ENCODE data around the gene KCNJ12. TPM values are rescaled to one million over a fixed set of nuclear protein-coding genes. Genes with fewer than 3 reads are reported as not detected.

Gene KCNJ12
- total and polyA plus RNA-seq, 2 of the 4 experiments (the other 2 are of a cell fraction), result under 0.01 to 0.10 TPM

DNA sequence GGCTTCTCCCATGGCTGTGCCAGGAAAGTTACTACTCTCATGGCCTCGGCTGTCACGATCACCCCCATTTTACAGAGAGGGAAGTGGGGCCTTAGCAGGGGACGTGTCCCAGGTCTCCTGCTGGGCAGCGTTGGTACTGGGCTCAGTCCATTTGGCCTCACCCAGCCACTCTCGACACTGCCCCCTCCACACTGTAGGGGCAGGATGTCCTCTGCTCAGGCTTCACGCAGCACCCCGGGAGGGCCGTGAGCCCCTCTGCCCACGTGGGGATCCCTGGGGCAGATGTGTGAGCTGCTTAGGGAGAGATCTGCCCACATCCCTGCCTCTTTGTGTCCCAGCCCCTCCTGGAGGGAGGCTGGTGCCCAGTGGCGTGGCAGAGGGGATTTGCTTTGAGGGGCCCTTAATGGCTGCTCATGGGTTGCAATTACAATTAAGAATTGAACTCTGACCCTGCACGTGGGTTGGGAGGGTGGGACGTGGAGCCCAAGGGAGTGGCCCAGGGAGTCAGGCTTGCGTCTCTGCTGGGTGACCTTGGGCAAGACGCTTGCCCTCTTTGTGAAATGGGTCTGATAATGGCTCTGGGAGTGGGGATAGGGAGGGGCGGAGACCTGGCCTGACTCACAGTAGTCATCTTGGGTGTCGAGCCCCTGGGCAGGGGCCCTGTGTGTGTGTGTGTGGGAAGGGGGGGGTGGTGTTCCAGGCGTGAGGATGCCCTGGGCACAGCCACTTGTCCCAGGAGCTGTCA lies 2.3 kb upstream of the KCNJ12 start:
- in situ Hi-C loops (cut with MboI; ENCODE audit: low sequenced_read_pairs) (no loop called here), dilution Hi-C loops (cut with HindIII; ENCODE audit: low sequenced_read_pairs, unreplicated experiment) (no loop called here), intact Hi-C loops (cut with micrococcal nuclease) (no loop called here)
- BruUV-seq (replicated peaks), result no TSS peak
- no peak overlapping the region for H3K14ac ChIP-seq (replicated peaks; ENCODE audit: low read depth, low read length)
- POLR2A ChIA-PET (ENCODE audit: unreplicated experiment), result no interaction called here
- H4K5ac ChIP-seq (ENCODE audit: low read depth, low read length), result no peak overlapping the region
- no peak overlapping the region for H3K4me2 ChIP-seq (ENCODE audit: low read depth, low read length)
- H3K79me1 ChIP-seq (ENCODE audit: low read depth in 1 of 2, low read length in 2 of 2), result no peaks in the 10 kb centered on the region
- ATAC-seq (ENCODE audit: low read depth) (no peak), DNase-seq (no peak)
- H3K9ac ChIP-seq (ENCODE audit: low read depth, low read length), result no peak overlapping the region
- H2BK15ac ChIP-seq (ENCODE audit: low read depth, low read length), result no peak overlapping the region
- H3K56ac ChIP-seq (ENCODE audit: extremely low read depth, insufficient read depth, low read length), result no peak overlapping the region
- 53% methylated on average over 5 of the region's 17 CpGs; no CpG with 5 or more reads in 1 of the 2 experiments for whole genome bisulfite sequencing, 2 experiments (ENCODE audit: extremely low coverage in 2 of 2, insufficient read length in 1 of 2)
- no peaks in the 10 kb centered on the region for H3K9me3 ChIP-seq (ENCODE audit: control insufficient read depth, insufficient read depth, low read length)
- no peak for TF ChIP-seq MAZ (IDR thresholded peaks at IDR 0.05; ENCODE audit: borderline replicate concordance, low read depth, low read length)
- TF ChIP-seq CHD1 (IDR thresholded peaks at IDR 0.05; ENCODE audit: low read depth, low read length), result no peak
- no peak for TF ChIP-seq POLR2A (IDR thresholded peaks at IDR 0.05; ENCODE audit: low read depth, low read length)
- TF ChIP-seq NFE2L2 (IDR thresholded peaks at IDR 0.05; ENCODE audit: low read depth, low read length), result no peak
- no peak for TF ChIP-seq RFX5 (IDR thresholded peaks at IDR 0.05; ENCODE audit: low read depth, low read length)
- TF ChIP-seq MXI1 (IDR thresholded peaks at IDR 0.05; ENCODE audit: borderline replicate concordance, low read depth, low read length), result no peak
- TF ChIP-seq, protein P1, sequence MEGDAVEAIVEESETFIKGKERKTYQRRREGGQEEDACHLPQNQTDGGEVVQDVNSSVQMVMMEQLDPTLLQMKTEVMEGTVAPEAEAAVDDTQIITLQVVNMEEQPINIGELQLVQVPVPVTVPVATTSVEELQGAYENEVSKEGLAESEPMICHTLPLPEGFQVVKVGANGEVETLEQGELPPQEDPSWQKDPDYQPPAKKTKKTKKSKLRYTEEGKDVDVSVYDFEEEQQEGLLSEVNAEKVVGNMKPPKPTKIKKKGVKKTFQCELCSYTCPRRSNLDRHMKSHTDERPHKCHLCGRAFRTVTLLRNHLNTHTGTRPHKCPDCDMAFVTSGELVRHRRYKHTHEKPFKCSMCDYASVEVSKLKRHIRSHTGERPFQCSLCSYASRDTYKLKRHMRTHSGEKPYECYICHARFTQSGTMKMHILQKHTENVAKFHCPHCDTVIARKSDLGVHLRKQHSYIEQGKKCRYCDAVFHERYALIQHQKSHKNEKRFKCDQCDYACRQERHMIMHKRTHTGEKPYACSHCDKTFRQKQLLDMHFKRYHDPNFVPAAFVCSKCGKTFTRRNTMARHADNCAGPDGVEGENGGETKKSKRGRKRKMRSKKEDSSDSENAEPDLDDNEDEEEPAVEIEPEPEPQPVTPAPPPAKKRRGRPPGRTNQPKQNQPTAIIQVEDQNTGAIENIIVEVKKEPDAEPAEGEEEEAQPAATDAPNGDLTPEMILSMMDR (conservative IDR thresholded peaks at IDR 0.05; ENCODE audit: low read depth, low read length), result no peak
- no peak for TF ChIP-seq FOS (IDR thresholded peaks at IDR 0.05; ENCODE audit: low read depth, low read length)
- no peak for TF ChIP-seq CEBPB (IDR thresholded peaks at IDR 0.05; ENCODE audit: low read depth, low read length)
- no peak for TF ChIP-seq BHLHE40 (IDR thresholded peaks at IDR 0.05; ENCODE audit: low read depth, low read length)
- TF ChIP-seq RCOR1 (IDR thresholded peaks at IDR 0.05; ENCODE audit: insufficient replicate concordance, low read length), result no peak
- TF ChIP-seq, protein P2, sequence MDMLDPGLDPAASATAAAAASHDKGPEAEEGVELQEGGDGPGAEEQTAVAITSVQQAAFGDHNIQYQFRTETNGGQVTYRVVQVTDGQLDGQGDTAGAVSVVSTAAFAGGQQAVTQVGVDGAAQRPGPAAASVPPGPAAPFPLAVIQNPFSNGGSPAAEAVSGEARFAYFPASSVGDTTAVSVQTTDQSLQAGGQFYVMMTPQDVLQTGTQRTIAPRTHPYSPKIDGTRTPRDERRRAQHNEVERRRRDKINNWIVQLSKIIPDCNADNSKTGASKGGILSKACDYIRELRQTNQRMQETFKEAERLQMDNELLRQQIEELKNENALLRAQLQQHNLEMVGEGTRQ (IDR thresholded peaks at IDR 0.05; ENCODE audit: low read depth, low read length), result no peak
- TF ChIP-seq RAD21 (IDR thresholded peaks at IDR 0.05; ENCODE audit: low read length), result no peak
- no peak for TF ChIP-seq MAFK (IDR thresholded peaks at IDR 0.05; ENCODE audit: low read depth, low read length)
- TF ChIP-seq, protein P3, sequence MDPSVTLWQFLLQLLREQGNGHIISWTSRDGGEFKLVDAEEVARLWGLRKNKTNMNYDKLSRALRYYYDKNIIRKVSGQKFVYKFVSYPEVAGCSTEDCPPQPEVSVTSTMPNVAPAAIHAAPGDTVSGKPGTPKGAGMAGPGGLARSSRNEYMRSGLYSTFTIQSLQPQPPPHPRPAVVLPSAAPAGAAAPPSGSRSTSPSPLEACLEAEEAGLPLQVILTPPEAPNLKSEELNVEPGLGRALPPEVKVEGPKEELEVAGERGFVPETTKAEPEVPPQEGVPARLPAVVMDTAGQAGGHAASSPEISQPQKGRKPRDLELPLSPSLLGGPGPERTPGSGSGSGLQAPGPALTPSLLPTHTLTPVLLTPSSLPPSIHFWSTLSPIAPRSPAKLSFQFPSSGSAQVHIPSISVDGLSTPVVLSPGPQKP (IDR thresholded peaks at IDR 0.05; ENCODE audit: borderline replicate concordance, low read depth, low read length), result no peak
- no peak for TF ChIP-seq SMC3 (IDR thresholded peaks at IDR 0.05; ENCODE audit: low read depth, low read length)
- no peak overlapping the region for H2BK20ac ChIP-seq (ENCODE audit: low read depth, low read length)
- CTCF ChIA-PET, result no interaction called here
- H3K27ac ChIP-seq (ENCODE audit: insufficient read depth, low read length), result no peak overlapping the region
- H3K4me1 ChIP-seq (ENCODE audit: control insufficient read depth, insufficient read depth, low read length), result peaks cover 4% of the 10 kb centered on the region; the same call in 1 of the 2 replicates
- no peak overlapping the region for H2AFZ ChIP-seq (replicated peaks; ENCODE audit: low read length, poor library complexity)
- no peak overlapping the region for H2AK9ac ChIP-seq (replicated peaks; ENCODE audit: low read depth, low read length, poor library complexity)
- H3K9me1 ChIP-seq (ENCODE audit: insufficient read depth, low read length), result no peaks in the 10 kb centered on the region
- no peaks in the 10 kb centered on the region for H3K36me3 ChIP-seq (ENCODE audit: control insufficient read depth, insufficient read depth, low read length)
- H4K20me1 ChIP-seq (ENCODE audit: insufficient read depth, low read length), result no peaks in the 10 kb centered on the region; the same call in 1 of the 2 replicates
- no peak overlapping the region for H3K4me3 ChIP-seq (ENCODE audit: insufficient read depth, low read depth, low read length)
- H3K27me3 ChIP-seq (ENCODE audit: control insufficient read depth, insufficient read depth, low read length), result peaks cover 66% of the 10 kb centered on the region
- no peak overlapping the region for H3K23ac ChIP-seq (ENCODE audit: low read depth, low read length)
- no peak overlapping the region for H4K91ac ChIP-seq (ENCODE audit: insufficient read depth, low read depth, low read length)
- H2BK5ac ChIP-seq (ENCODE audit: low read depth, low read length, poor library complexity, severe bottlenecking), result no peak overlapping the region
- H4K8ac ChIP-seq (ENCODE audit: low read depth in 2 of 2, low read length in 2 of 2), result no peak overlapping the region
- H2BK120ac ChIP-seq (ENCODE audit: low read depth, low read length), result no peak overlapping the region
- no peak overlapping the region for H2AK5ac ChIP-seq (ENCODE audit: low read depth, low read length)
- H3K4ac ChIP-seq (ENCODE audit: low read depth, low read length), result no peak overlapping the region
- H3K18ac ChIP-seq (ENCODE audit: low read depth, low read length), result no peak overlapping the region
